GM12878 (cell line): Measurements from ENCODE around the gene CDC42BPB.

ENCODE experiments used
- CREB1 ChIP-seq: IDR thresholded peaks from 2 replicates; pipeline ENCODE4 v1.6.1; 2012; ENCODE audit warnings: low read depth, mild to moderate bottlenecking, inconsistent platforms
- ETV6 ChIP-seq, 2 experiments: fragments of 450-650 bp in 1 of 2; IDR thresholded peaks in 1 of 2; conservative IDR thresholded peaks in 1 of 2; 2 replicates each; pipeline ENCODE4 v1.6.1; 2014; ENCODE audit warnings: antibody characterized with exemption in 1 of 2, borderline replicate concordance in 1 of 2, low read depth in 1 of 2, mild to moderate bottlenecking in 1 of 2, moderate library complexity in 1 of 2
- LARP7 ChIP-seq: fragments of 450-650 bp; IDR thresholded peaks from 2 replicates; pipeline ENCODE4 v1.6.1; 2017; ENCODE audit warnings: mild to moderate bottlenecking

GRCh38 chr14:102891111-102891510 is 166.2 kb downstream of the CDC42BPB start:
- TF ChIP-seq ETV6 (conservative IDR thresholded peaks at IDR 0.05 in 1 of 2, IDR thresholded peaks at IDR 0.05 in 1 of 2; ENCODE audit: borderline replicate concordance in 1 of 2, low read depth in 1 of 2), result no peak
- no peak for TF ChIP-seq LARP7
- no peak for TF ChIP-seq CREB1
